Measurements from ENCODE around the gene RPL31. TPM values are rescaled to one million over a fixed set of nuclear protein-coding genes. Genes with fewer than 3 reads are reported as not detected.

RPL31 gene
- total RNA-seq, 4 donors from 2014 or later: 1,010 to 1,120 (median 1,024) TPM

- TF ChIP-seq EP300 (IDR thresholded peaks at IDR 0.05) (no peak), POLR2A (IDR thresholded peaks at IDR 0.05) (no peak), CTCF (IDR thresholded peaks at IDR 0.05) (no peak)
- whole genome bisulfite sequencing, 2 donors: 75 to 80% methylated on average over 6 of the region's 6 CpGs
- peaks cover 0 to 35% (median 0%) of the 10 kb centered on the region in 3 donors for H3K36me3 ChIP-seq
- DNase-seq (ENCODE audit: low spot score in 2 of 2): no peak
- no peaks in the 10 kb centered on the region for H3K27me3 ChIP-seq
- no peak overlapping the region for H3K4me3 ChIP-seq
- no peak overlapping the region for H3K27ac ChIP-seq
- H3K9me3 ChIP-seq: no peaks in the 10 kb centered on the region
- H3K4me1 ChIP-seq: no peaks in the 10 kb centered on the region
Measured at GRCh38 chr2:100992262-100992661, 9.8 kb upstream of the RPL31 start.

GRCh38 chr2:100993294-100993693 is 8.8 kb upstream of the RPL31 start:
- WGBS, 2 donors: 89 to 91% methylated on average over 17 of the region's 17 CpGs
- peaks cover 0 to 35% (median 0%) of the 10 kb centered on the region in 3 donors for H3K36me3 ChIP-seq

GRCh38 chr2:100995309-100996075 is 6.6 kb upstream of the RPL31 start:
- Histone ChIP-seq H3K36me3 (peaks cover 0 to 29% (median 0%) of the 10 kb centered on the region in 3 donors), H3K9me3 (no peaks in the 10 kb centered on the region), H3K27me3 (no peaks in the 10 kb centered on the region), H3K27ac (no peak overlapping the region), H3K4me3 (no peak overlapping the region), H3K4me1 (no peaks in the 10 kb centered on the region)
- no peak for TF ChIP-seq EP300 (IDR thresholded peaks at IDR 0.05)
- no peak for TF ChIP-seq POLR2A (IDR thresholded peaks at IDR 0.05)
- TF ChIP-seq CTCF (IDR thresholded peaks at IDR 0.05): no peak
- DNase-seq (ENCODE audit: low spot score in 2 of 2): no peak
- WGBS, 2 donors: 90 to 91% methylated on average over 28 of the region's 28 CpGs

More at GRCh38 chr2:100993294-100993693, 8.8 kb upstream of the RPL31 start:
- Histone ChIP-seq H3K27me3 (no peaks in the 10 kb centered on the region), H3K4me1 (no peaks in the 10 kb centered on the region), H3K9me3 (no peaks in the 10 kb centered on the region), H3K4me3 (no peak overlapping the region), H3K27ac (no peak overlapping the region)
- DNase-seq (ENCODE audit: low spot score in 2 of 2): no peak
- TF ChIP-seq CTCF (IDR thresholded peaks at IDR 0.05) (no peak), EP300 (IDR thresholded peaks at IDR 0.05) (no peak), POLR2A (IDR thresholded peaks at IDR 0.05) (no peak)

- Histone ChIP-seq H3K4me1 (peaks cover 0 to 6% (median 0%) of the 10 kb centered on the region in 4 donors), H3K4me3 (no peak overlapping the region), H3K27ac (no peak overlapping the region), H3K36me3 (peaks cover 0 to 22% (median 0%) of the 10 kb centered on the region in 3 donors), H3K27me3 (no peaks in the 10 kb centered on the region), H3K9me3 (no peaks in the 10 kb centered on the region)
- WGBS, 2 donors: 87 to 92% methylated on average over 5 of the region's 5 CpGs
- no peak for TF ChIP-seq EP300 (IDR thresholded peaks at IDR 0.05)
- no peak for DNase-seq (ENCODE audit: low spot score in 2 of 2)
Measured at GRCh38 chr2:100997509-100998234, 4.4 kb upstream of the RPL31 start.

GRCh38 chr2:100998235-100998573 is 3.9 kb upstream of the RPL31 start:
- 65 to 71% methylated on average over 6 of the region's 6 CpGs for WGBS, 2 donors
- Histone ChIP-seq H3K9me3 (no peaks in the 10 kb centered on the region), H3K4me3 (no peak overlapping the region), H3K27ac (no peak overlapping the region), H3K27me3 (no peaks in the 10 kb centered on the region), H3K4me1 (peaks cover 0 to 11% (median 1%) of the 10 kb centered on the region in 4 donors), H3K36me3 (peaks cover 0 to 22% (median 0%) of the 10 kb centered on the region in 3 donors)
- no peak for DNase-seq (ENCODE audit: low spot score in 2 of 2)
- TF ChIP-seq POLR2A (IDR thresholded peaks at IDR 0.05) (no peak), EP300 (IDR thresholded peaks at IDR 0.05) (no peak), CTCF (IDR thresholded peaks at IDR 0.05) (no peak)
